Immature natural killer cell (primary cell): ENCODE data around the gene CCDC197. TPM values are rescaled to one million over a fixed set of nuclear protein-coding genes. Genes with fewer than 3 reads are reported as not detected.

Experiments used
- DNase-seq, 3 donors: peaks; one replicate each; pipeline ENCODE4 v3.0.0; 2022; ENCODE audit warnings: mixed read lengths in 1 of 3
- H3K27ac Mint-ChIP-seq, 6 donors: one replicate each; pipeline ENCODE4 v1.8.0; 2020; ENCODE audit warnings: mixed read lengths in 6 of 6, mild to moderate bottlenecking in 5 of 6, inconsistent platforms in 4 of 6, moderate library complexity in 3 of 6
- H3K27me3 Mint-ChIP-seq, 3 donors: one replicate each; pipeline ENCODE4 v1.8.0; 2020 to 2021; ENCODE audit warnings: low read depth in 3 of 3, mild to moderate bottlenecking in 3 of 3, mixed read lengths in 3 of 3, moderate library complexity in 3 of 3, inconsistent platforms in 1 of 3
- H3K36me3 Mint-ChIP-seq, 3 donors: one replicate each; pipeline ENCODE4 v1.8.0; 2020; ENCODE audit warnings: mixed read lengths in 3 of 3, inconsistent platforms in 2 of 3, mild to moderate bottlenecking in 2 of 3
- H3K4me1 Mint-ChIP-seq, 2 donors: one replicate each; pipeline ENCODE4 v1.8.0; 2020; ENCODE audit warnings: inconsistent platforms in 2 of 2, mild to moderate bottlenecking in 2 of 2, mixed read lengths in 2 of 2, moderate library complexity in 1 of 2
- H3K4me3 Mint-ChIP-seq, 5 donors: one replicate each; pipeline ENCODE4 v1.8.0; 2020; ENCODE audit warnings: mild to moderate bottlenecking in 5 of 5, mixed read lengths in 5 of 5, inconsistent platforms in 3 of 5, moderate library complexity in 3 of 5
- H3K9me3 Mint-ChIP-seq, 6 donors: one replicate each; pipeline ENCODE4 v1.8.0; 2020; ENCODE audit warnings: mild to moderate bottlenecking in 6 of 6, mixed read lengths in 6 of 6, inconsistent platforms in 4 of 6, moderate library complexity in 3 of 6
- polyA plus RNA-seq, 3 donors: library from polyadenylated mRNA; unstranded; fragments of 300-500 nt; fragmentation: Illumina TruSeq; gene quantifications; one replicate each; pipeline ENCODE4 v1.2.3, GENCODE V29; 2021

Gene CCDC197
- polyA plus RNA-seq, 3 donors from 2014 or later = not detected

- H3K9me3 Mint-ChIP-seq = no peaks in the 10 kb centered on the region
- DNase-seq = no peak
- no peak overlapping the region for H3K4me3 Mint-ChIP-seq
- H3K36me3 Mint-ChIP-seq = no peaks in the 10 kb centered on the region
- no peaks in the 10 kb centered on the region for H3K4me1 Mint-ChIP-seq
- no peak overlapping the region for H3K27ac Mint-ChIP-seq
- H3K27me3 Mint-ChIP-seq = peaks cover 6 to 40% (median 14%) of the 10 kb centered on the region in 3 donors
Measured at GRCh38 chr14:94004015-94004414, 6.9 kb downstream of the CCDC197 start.

- Mint-ChIP-seq H3K36me3 (no peaks in the 10 kb centered on the region), H3K4me3 (no peak overlapping the region), H3K9me3 (no peaks in the 10 kb centered on the region), H3K4me1 (no peaks in the 10 kb centered on the region), H3K27me3 (peaks cover 6 to 51% (median 22%) of the 10 kb centered on the region in 3 donors), H3K27ac (no peak overlapping the region)
- no peak for DNase-seq
Measured at GRCh38 chr14:94005324-94006073, 8.4 kb downstream of the CCDC197 start.

GRCh38 chr14:94008234-94008633 lies 11.1 kb downstream of the CCDC197 start:
- H3K27me3 Mint-ChIP-seq = peaks cover 13 to 61% (median 39%) of the 10 kb centered on the region in 3 donors
- no peak overlapping the region for H3K27ac Mint-ChIP-seq
- H3K4me1 Mint-ChIP-seq = peaks cover 14 to 15% of the 10 kb centered on the region in 2 donors
- DNase-seq = no peak
- no peaks in the 10 kb centered on the region for H3K9me3 Mint-ChIP-seq
- H3K36me3 Mint-ChIP-seq = no peaks in the 10 kb centered on the region
- H3K4me3 Mint-ChIP-seq = no peak overlapping the region

- peaks cover 11 to 64% (median 38%) of the 10 kb centered on the region in 3 donors for H3K27me3 Mint-ChIP-seq
Measured at GRCh38 chr14:94009767-94010166, 12.7 kb downstream of the CCDC197 start.

GRCh38 chr14:94010625-94011024 lies 13.5 kb downstream of the CCDC197 start:
- DNase-seq = no peak
- Mint-ChIP-seq H3K9me3 (no peaks in the 10 kb centered on the region), H3K4me1 (peaks cover 14 to 18% of the 10 kb centered on the region in 2 donors), H3K27me3 (peaks cover 16 to 66% (median 38%) of the 10 kb centered on the region in 3 donors), H3K4me3 (no peak overlapping the region), H3K27ac (no peak overlapping the region), H3K36me3 (no peaks in the 10 kb centered on the region)

More at GRCh38 chr14:94009767-94010166, 12.7 kb downstream of the CCDC197 start:
- H3K4me3 Mint-ChIP-seq = no peak overlapping the region
- no peaks in the 10 kb centered on the region for H3K36me3 Mint-ChIP-seq
- H3K27ac Mint-ChIP-seq = no peak overlapping the region
- DNase-seq = no peak
- peaks cover 14 to 18% of the 10 kb centered on the region in 2 donors for H3K4me1 Mint-ChIP-seq
- no peaks in the 10 kb centered on the region for H3K9me3 Mint-ChIP-seq

- no peaks in the 10 kb centered on the region for H3K9me3 Mint-ChIP-seq
- DNase-seq = peak; percentile 47 to 55 (median 53)
- peaks cover 19 to 69% (median 42%) of the 10 kb centered on the region in 3 donors for H3K27me3 Mint-ChIP-seq
- H3K36me3 Mint-ChIP-seq = no peaks in the 10 kb centered on the region
- H3K4me3 Mint-ChIP-seq = peak overlapping the region; percentile 15 to 57 (median 29)
- H3K27ac Mint-ChIP-seq = peak overlapping the region in 3 of 6 donors; percentile 35 to 80 (median 62)
- peaks cover 14 to 18% of the 10 kb centered on the region in 2 donors for H3K4me1 Mint-ChIP-seq
Measured at GRCh38 chr14:94011795-94012194, 14.7 kb downstream of the CCDC197 start.

- no peaks in the 10 kb centered on the region for H3K36me3 Mint-ChIP-seq
- peaks cover 19 to 54% (median 40%) of the 10 kb centered on the region in 3 donors for H3K27me3 Mint-ChIP-seq
Measured at GRCh38 chr14:94014382-94014781, 17.3 kb downstream of the CCDC197 start.

GRCh38 chr14:94015223-94015622 lies 18.1 kb downstream of the CCDC197 start:
- no peak for DNase-seq
- H3K27ac Mint-ChIP-seq = no peak overlapping the region
- H3K36me3 Mint-ChIP-seq = no peaks in the 10 kb centered on the region
- H3K9me3 Mint-ChIP-seq = no peaks in the 10 kb centered on the region
- H3K4me3 Mint-ChIP-seq = no peak overlapping the region
- H3K4me1 Mint-ChIP-seq = peaks cover 14 to 18% of the 10 kb centered on the region in 2 donors
- peaks cover 19 to 47% (median 34%) of the 10 kb centered on the region in 3 donors for H3K27me3 Mint-ChIP-seq

More at GRCh38 chr14:94014382-94014781, 17.3 kb downstream of the CCDC197 start:
- H3K9me3 Mint-ChIP-seq = no peaks in the 10 kb centered on the region
- H3K4me3 Mint-ChIP-seq = no peak overlapping the region
- DNase-seq = no peak
- peaks cover 14 to 18% of the 10 kb centered on the region in 2 donors for H3K4me1 Mint-ChIP-seq
- H3K27ac Mint-ChIP-seq = no peak overlapping the region

GRCh38 chr14:94016446-94016976 lies 19.4 kb downstream of the CCDC197 start:
- no peak overlapping the region for H3K27ac Mint-ChIP-seq
- no peak for DNase-seq
- H3K4me3 Mint-ChIP-seq = no peak overlapping the region
- peaks cover 15 to 34% (median 22%) of the 10 kb centered on the region in 3 donors for H3K27me3 Mint-ChIP-seq
- H3K36me3 Mint-ChIP-seq = no peaks in the 10 kb centered on the region
- H3K4me1 Mint-ChIP-seq = peaks cover 9 to 11% of the 10 kb centered on the region in 2 donors
- no peaks in the 10 kb centered on the region for H3K9me3 Mint-ChIP-seq

GRCh38 chr14:94018308-94018707 lies 21.2 kb downstream of the CCDC197 start:
- peaks cover 0 to 2% of the 10 kb centered on the region in 2 donors for H3K4me1 Mint-ChIP-seq
- H3K27ac Mint-ChIP-seq = no peak overlapping the region
- DNase-seq = no peak
- peaks cover 12 to 26% (median 13%) of the 10 kb centered on the region in 3 donors for H3K27me3 Mint-ChIP-seq
- H3K36me3 Mint-ChIP-seq = no peaks in the 10 kb centered on the region
- no peak overlapping the region for H3K4me3 Mint-ChIP-seq
- no peaks in the 10 kb centered on the region for H3K9me3 Mint-ChIP-seq

GRCh38 chr14:94019329-94019728 lies 22.2 kb downstream of the CCDC197 start:
- no peak overlapping the region for H3K27ac Mint-ChIP-seq

GRCh38 chr14:94020267-94020666 lies 23.2 kb downstream of the CCDC197 start:
- Mint-ChIP-seq H3K27ac (no peak overlapping the region), H3K4me3 (no peak overlapping the region)

More at GRCh38 chr14:94019329-94019728, 22.2 kb downstream of the CCDC197 start:
- Mint-ChIP-seq H3K9me3 (no peaks in the 10 kb centered on the region), H3K4me1 (no peaks in the 10 kb centered on the region), H3K4me3 (no peak overlapping the region), H3K27me3 (peaks cover 11 to 18% (median 12%) of the 10 kb centered on the region in 3 donors), H3K36me3 (no peaks in the 10 kb centered on the region)
- no peak for DNase-seq

GRCh38 chr14:94021001-94021400 lies 23.9 kb downstream of the CCDC197 start:
- DNase-seq = no peak
- Mint-ChIP-seq H3K4me3 (no peak overlapping the region), H3K36me3 (no peaks in the 10 kb centered on the region), H3K27ac (no peak overlapping the region), H3K4me1 (peaks cover 4% of the 10 kb centered on the region in 2 donors), H3K27me3 (peaks cover 6 to 12% (median 6%) of the 10 kb centered on the region in 3 donors), H3K9me3 (no peaks in the 10 kb centered on the region)

More at GRCh38 chr14:94020267-94020666, 23.2 kb downstream of the CCDC197 start:
- Mint-ChIP-seq H3K4me1 (no peaks in the 10 kb centered on the region), H3K36me3 (no peaks in the 10 kb centered on the region), H3K27me3 (peaks cover 9 to 13% (median 12%) of the 10 kb centered on the region in 3 donors), H3K9me3 (no peaks in the 10 kb centered on the region)
- DNase-seq = no peak

- no peak overlapping the region for H3K27ac Mint-ChIP-seq
- H3K27me3 Mint-ChIP-seq = peaks cover under 1 to 12% (median 4%) of the 10 kb centered on the region in 3 donors
- no peaks in the 10 kb centered on the region for H3K9me3 Mint-ChIP-seq
- H3K4me3 Mint-ChIP-seq = no peak overlapping the region
- no peaks in the 10 kb centered on the region for H3K36me3 Mint-ChIP-seq
- H3K4me1 Mint-ChIP-seq = peaks cover 5 to 7% of the 10 kb centered on the region in 2 donors
- DNase-seq = no peak
Measured at GRCh38 chr14:94021416-94022157, 24.5 kb downstream of the CCDC197 start.
